GM19455 (cell line): ENCODE data around the gene ENTHD1.

Source experiments
- ATAC-seq: cut with Tn5 transposase; IDR thresholded peaks from one replicate; pipeline ENCODE4 v1.9.1; 2021; ENCODE audit not compliant: unreplicated experiment

Gene ENTHD1

GRCh38 chr22:39893526-39893925 is at the start of gene ENTHD1:
Gene ENTHD1, minus strand, starts transcription at chr22:39893760. Its CDS starts 6,012 bp downstream, at chr22:39887748.
- ATAC-seq: no peak

- ATAC-seq: no peak
These were observed 49.8 kb upstream of the ENTHD1 start for GRCh38 chr22:39943337-39943736.

DNA sequence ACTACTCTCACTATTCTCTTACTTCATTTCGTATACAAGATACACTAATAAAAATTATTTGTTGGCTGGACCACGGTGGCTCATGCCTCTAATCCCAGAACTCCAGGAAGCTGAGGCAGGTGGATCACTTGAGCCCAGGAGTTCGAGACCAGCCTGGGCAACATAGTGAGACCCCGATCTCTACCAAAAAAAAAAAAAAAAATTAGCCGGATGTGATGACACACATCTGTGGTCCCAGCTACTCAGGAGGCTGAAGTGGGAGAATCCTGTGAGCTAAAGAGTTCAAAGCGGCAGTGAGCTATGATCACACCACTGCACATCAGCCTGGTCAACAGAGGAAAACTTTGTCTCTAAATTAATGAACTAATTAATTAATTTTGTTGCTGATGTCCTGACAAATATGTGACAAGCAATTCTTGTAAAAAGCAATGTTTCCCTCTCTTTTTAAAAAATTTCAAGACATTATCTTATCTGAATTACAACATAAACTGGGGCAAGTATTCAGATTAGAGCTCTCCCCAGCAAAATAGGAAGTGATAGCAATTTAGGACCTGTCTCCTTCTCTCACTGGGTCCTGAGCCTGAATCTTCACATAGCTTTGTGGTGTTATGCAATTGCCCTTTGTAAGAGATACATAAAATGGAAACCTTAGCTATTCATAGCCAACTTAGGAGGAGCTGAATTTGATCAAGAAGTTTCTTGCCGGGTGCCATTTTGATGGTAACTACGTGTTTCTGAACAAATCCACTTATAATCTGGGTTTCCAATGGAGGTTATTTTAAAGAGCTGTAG is 49.1 kb upstream of the ENTHD1 start:
- ATAC-seq: no peak

DNA sequence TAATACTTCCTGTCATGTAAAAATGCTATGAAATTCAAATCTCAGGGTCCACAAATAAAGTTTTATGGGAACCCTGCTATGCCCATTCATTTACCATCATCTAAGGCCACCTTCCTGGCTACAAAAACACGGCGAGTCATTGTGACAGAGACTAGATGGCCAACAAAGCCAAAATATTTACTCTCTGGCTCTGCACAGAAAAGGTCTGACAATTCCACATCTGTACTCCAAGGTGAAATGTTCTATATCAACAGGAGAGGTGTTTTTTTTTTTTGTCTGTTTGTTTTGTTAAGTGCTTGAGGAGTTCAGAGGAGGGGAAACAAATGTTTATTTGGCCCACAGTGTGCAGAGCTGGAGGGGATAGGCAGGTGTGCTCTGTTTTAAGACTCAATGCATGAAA is 48.0 kb upstream of the ENTHD1 start:
- ATAC-seq: no peak

GRCh38 chr22:39940757-39941305 is 47.3 kb upstream of the ENTHD1 start:
- ATAC-seq: no peak

DNA sequence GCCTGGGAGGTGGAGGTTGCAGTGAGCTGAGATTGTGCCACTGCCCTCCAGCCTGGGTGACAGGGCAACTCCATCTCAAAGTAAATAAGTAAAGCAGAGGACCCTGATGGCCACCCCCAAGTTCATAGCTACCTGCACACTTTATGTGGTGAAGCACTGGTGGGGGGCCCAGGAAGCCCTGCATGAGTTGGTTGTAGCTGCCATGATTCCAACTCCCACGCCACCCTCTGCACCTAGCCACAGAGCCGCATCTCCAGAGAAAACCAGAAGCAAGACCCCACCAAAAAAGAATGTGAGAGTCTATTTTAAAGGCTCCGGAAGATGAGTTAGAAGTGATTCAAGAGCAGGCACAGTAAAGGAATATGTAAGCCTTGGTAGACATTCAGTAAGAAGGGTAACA is 46.3 kb upstream of the ENTHD1 start:
- ATAC-seq: no peak

DNA sequence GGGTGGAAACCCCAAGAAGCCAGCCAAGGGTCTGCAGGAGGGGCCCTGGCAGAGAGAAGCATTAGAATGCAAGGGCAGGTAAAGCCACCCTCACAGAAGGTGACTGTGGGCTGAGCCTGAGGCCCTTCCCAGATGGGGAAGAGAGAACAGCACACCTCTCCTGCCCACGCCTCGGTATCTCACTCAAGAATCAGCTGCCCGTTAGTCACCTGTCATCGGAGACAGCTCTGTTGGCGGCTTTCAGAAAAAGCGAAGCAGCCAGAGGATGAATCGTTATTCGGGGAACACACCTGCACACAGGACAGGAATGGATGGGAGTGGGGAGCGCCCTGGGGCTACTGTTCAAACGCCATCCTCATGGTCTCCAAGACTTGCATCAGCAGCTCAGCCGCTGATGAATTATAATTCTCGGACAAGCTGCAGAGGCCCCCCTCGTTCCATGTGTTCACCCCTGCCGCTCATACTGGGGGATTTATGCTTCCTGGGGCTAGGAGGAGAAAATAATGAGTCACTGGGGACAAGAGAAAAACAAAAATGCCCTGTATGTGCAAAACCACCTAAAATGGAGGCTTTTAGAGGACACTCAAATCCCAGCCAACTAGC is 45.0 kb upstream of the ENTHD1 start:
- no peak for ATAC-seq

GRCh38 chr22:39937906-39938305 is 44.3 kb upstream of the ENTHD1 start:
- ATAC-seq: no peak

DNA sequence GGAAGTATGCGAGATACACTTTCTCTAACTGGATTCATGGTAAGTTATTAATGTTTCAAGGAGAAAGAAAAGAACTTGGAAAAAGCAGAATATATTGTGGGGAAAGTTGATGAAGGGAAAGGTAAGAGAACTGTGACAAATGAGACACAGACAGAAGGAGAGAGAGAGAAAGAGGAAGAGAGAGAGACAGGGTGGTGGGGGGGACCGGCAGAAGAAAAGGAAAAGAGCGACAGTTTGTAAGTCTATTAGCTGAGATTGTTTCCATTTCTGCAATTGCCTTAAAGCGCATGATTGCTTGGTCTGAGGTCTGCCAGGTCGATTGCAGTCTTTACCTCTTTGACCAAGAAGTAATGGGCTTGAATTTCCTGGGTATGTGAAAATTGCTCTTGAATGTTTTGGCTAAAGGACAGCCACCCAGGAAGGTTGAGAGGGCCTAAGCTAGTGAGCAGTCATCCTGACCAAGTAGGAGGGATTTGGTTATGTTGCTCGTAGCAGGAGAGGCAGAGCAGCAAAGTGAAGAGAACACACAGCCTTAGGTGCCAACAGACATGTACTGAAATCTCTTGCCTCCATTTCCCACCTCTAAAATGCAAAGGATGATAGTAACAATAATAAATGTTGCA is 43.1 kb upstream of the ENTHD1 start:
- no peak for ATAC-seq

DNA sequence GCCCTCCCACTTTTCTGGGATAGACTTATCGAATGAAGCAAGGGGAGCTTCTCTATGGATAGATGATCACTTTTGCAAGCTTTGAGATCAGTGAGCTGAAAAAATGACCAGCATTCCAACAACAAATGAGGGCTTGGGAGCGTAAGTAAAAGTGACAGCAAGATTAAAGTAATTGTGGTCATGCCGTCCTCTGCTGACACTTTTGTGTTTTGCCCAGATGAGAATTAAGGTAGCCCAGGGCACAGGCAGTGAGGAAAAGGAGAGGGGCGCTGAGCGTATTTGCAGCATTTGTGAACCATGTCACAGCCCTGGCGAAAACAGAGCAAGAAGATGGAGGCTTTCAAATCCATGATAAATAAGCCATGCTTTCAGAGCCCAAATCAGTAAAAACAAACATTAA is 42.1 kb upstream of the ENTHD1 start:
- ATAC-seq: no peak

- no peak for ATAC-seq
These were observed 41.6 kb upstream of the ENTHD1 start for GRCh38 chr22:39935116-39935515.

DNA sequence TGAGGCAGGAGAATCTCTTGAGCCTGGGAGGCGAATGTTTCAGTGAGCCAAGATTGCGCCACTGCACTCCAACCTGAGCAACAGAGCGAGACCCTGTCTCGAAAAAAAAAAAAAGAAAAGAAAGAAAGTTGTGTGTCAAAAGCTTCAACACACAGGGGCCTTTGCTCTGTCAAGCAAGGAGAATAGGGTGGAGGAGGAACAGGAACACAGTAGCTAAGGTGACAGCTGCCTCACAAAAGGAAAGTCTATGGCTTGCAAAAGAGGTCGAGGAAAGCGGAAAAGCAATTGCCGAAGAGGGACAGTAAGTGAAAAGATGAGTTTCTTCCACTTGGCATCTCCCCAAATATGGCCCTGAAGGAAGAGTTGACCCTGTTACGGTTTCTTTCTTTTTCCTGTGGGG is 40.2 kb upstream of the ENTHD1 start:
- no peak for ATAC-seq

DNA sequence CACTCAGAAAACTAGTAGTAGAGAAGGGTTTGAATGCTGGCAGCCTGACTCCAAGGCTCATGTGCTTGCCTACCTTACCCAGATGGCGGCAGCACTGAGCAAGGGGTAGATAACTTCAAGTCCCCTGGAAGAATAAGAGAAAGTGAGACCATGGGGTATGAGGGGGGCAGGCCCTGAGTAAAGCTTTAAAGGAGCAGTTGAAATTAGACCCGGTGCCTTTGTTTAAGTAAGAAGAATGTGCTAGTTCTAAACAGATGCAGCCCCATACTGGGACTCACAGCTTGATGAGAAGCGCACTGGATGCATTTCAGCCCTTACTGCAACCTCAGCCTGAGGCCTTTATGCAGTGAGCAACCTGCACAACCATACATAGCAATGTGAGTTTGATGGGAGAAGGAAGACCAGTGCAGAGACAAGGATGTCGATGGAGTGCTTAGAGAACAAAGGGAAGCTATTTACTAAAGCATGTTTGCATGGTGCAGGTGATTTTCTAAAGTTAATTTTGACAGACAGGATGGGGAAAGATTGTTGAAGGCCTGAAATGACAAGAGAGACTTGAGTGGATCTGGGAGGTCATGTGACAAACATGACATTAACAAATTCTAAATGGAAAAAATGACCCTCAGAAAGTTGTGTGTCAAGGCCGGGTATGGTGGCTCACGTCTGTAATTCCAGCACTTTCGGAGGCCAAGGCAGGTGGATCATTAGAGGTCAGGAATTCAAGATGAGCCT is 39.5 kb upstream of the ENTHD1 start:
- no peak for ATAC-seq

DNA sequence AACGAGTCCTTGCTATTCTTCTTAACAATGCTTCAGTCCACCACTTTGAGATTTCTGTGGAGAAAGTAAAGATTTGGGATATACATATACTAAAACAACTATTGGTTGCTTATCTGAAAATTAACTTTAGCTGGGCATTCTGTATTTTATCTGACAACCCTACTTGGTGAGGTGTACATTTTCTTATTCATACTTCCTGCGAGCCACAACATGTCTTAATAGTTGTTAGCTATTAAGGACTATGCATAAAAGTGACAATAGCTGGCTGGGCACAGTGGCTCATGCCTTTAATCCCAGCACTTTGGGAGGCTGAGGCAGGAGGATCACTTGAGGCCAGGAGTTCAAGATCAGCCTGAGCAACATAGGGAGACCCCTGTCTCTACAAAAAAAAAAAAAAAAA is 38.6 kb upstream of the ENTHD1 start:
- ATAC-seq: no peak

DNA sequence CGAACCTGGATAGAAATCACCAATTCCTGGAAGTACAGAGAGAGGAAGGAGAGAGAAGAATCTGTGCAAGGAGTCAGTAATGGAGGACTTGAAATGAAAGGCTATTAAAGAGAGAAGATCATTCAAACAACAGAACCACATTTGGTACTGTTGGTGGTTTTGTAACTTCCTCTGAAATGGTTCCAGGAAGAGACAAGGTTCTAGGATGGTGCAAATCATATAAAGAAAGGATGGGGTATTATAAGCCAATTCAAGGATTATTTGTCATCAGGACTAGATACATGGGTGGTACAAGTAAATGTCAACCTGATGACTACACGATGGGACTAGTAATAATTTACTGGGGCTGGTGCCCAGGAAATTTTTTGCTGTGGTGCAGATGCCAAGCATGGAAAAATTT is 37.7 kb upstream of the ENTHD1 start:
- ATAC-seq: no peak

- ATAC-seq: no peak
These were observed 35.3 kb upstream of the ENTHD1 start for GRCh38 chr22:39928536-39929520.

DNA sequence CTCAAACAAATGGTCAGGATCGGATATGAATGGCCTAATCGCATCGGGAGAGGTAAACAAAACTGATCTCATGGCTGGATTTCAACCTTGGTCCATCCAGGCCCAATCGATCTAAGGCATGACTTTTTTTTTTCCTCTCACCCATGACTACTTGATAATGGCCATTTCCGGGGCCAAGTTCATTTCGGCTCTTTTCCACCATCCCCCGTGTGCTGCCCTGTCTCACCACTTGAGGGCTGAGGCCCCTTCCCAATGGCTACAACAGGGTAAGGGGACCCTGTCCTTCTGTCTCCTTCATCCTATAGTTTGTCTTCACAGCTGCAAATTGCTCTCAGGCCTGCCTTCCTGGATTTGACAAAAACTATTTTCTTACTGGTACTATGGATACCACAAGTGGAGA is 34.0 kb upstream of the ENTHD1 start:
- no peak for ATAC-seq

DNA sequence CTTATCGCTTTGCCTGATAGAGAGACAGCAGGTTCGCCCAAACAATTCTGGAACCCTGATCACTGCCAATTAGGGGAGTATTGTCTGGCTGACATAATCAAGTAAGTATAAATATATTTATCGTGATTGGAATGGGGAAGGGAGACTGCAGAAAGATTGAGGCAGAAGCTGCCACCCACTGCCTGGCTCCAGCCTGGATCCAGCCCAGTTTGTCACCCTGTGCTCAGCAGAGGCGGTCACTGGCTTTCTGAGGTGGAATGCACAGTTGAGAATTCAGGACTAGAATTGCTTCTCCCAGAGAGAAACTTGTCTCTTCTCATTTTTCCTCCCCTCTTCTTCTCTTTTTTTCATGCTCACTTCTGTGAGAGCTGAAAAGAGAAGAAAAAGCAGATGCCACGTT is 33.2 kb upstream of the ENTHD1 start:
- no peak for ATAC-seq

DNA sequence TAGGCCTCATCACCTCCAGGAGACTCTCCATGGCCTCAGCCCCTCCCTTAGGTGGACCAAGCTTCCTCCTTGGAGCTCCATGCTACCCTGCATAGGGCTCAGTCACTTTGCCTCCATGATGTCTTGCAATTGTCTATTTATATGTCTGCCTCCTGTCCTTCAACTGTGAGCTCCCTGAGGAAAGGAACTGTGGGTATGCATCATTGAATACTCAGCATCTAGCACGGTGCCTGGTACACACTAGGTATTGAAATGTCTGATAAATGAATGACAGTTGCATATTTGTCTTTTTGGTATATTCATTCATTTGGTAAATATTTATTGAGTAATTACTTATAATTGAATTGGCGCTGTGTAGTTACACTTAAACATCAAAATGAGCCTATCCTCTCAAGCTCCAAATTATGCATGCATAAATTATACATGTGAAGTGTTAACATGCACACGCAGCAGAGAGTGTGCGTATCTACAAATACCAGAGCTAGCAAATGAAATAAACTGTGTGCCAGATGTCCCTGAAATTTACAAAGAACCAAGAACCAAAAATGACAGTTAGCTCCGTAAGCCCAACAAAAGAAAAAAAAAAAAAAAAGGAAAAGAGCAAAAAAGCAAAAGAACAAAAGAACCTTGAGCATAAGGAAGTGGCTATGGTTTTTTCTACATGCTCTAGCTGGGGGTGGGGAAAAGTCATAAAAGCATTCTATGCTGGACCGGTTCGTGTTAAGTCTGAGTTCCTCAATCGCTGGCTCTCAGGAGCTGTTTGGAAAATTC is 32.5 kb upstream of the ENTHD1 start:
- ATAC-seq: no peak
